Uterus (tissue), 2 donors: ENCODE measurements around the gene MLLT6.

Source experiments
- POLR2A ChIP-seq, 2 donors: fragments of 450-650 bp; IDR thresholded peaks; one replicate each; pipeline ENCODE4 v1.6.1; 2016; ENCODE audit warnings: antibody characterized with exemption in 2 of 2, mild to moderate bottlenecking in 1 of 2, moderate library complexity in 1 of 2
- TF ChIP-seq, protein P1 (sequence below), 4 experiments: fragments of 200-600 bp in 2 of 4; fragments of 450-650 bp in 2 of 4; sonication (generic) in 2 of 4; IDR thresholded peaks; one replicate each; pipeline ENCODE4 v1.5.1; 2016 to 2019; ENCODE audit warnings: antibody characterized with exemption in 4 of 4, mild to moderate bottlenecking in 2 of 4, moderate library complexity in 1 of 4

- TF ChIP-seq, protein P1, sequence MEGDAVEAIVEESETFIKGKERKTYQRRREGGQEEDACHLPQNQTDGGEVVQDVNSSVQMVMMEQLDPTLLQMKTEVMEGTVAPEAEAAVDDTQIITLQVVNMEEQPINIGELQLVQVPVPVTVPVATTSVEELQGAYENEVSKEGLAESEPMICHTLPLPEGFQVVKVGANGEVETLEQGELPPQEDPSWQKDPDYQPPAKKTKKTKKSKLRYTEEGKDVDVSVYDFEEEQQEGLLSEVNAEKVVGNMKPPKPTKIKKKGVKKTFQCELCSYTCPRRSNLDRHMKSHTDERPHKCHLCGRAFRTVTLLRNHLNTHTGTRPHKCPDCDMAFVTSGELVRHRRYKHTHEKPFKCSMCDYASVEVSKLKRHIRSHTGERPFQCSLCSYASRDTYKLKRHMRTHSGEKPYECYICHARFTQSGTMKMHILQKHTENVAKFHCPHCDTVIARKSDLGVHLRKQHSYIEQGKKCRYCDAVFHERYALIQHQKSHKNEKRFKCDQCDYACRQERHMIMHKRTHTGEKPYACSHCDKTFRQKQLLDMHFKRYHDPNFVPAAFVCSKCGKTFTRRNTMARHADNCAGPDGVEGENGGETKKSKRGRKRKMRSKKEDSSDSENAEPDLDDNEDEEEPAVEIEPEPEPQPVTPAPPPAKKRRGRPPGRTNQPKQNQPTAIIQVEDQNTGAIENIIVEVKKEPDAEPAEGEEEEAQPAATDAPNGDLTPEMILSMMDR (IDR thresholded peaks at IDR 0.05) = no peak
- TF ChIP-seq POLR2A (IDR thresholded peaks at IDR 0.05) = no peak
Observed at GRCh38 chr17:38671939-38672720, 32.9 kb upstream of the MLLT6 start.
